Measurements from ENCODE around the gene RIC8A. TPM values are rescaled to one million over a fixed set of nuclear protein-coding genes. Genes with fewer than 3 reads are reported as not detected.

The RIC8A gene
- total and polyA plus RNA-seq, 9 of the 15 experiments (the other 6 are each of a cell fraction or from before 2014, with no cell fraction given): 10.7 to 108 (median 72.1) TPM

- TF ChIP-seq IRF1 (CRISPR knock-in tag; IDR thresholded peaks at IDR 0.05; ENCODE audit: borderline replicate concordance) (no peak), TAL1 (IDR thresholded peaks at IDR 0.05) (0 out of 2 replicates have a peak, but pooled peaks have one; percentile 12), KLF13 (tag; IDR thresholded peaks at IDR 0.05; ENCODE audit: borderline replicate concordance, low read depth) (no peak), SMAD2 (IDR thresholded peaks at IDR 0.05; ENCODE audit: low read depth, low read length) (no peak), ZNF23 (CRISPR knock-in tag; IDR thresholded peaks at IDR 0.05) (no peak), SRSF9 (IDR thresholded peaks at IDR 0.05; ENCODE audit: borderline replicate concordance, low read depth, low read length) (no peak), ARID2 (IDR thresholded peaks at IDR 0.05) (no peak), SP1 (CRISPR knock-in tag; IDR thresholded peaks at IDR 0.05) (peak; percentile 60), ZNF347 (CRISPR knock-in tag; IDR thresholded peaks at IDR 0.05; ENCODE audit: low read depth) (no peak), RAD51 (IDR thresholded peaks at IDR 0.05; ENCODE audit: borderline replicate concordance, low read depth) (no peak), ZNF274 (IDR thresholded peaks at IDR 0.05; ENCODE audit: borderline replicate concordance, low read depth, low read length) (no peak), PHF8 (IDR thresholded peaks at IDR 0.05; ENCODE audit: borderline replicate concordance, low read length) (peak; percentile 60; the same call in 1 of the 2 replicates)
- TF ChIP-seq, protein P1, sequence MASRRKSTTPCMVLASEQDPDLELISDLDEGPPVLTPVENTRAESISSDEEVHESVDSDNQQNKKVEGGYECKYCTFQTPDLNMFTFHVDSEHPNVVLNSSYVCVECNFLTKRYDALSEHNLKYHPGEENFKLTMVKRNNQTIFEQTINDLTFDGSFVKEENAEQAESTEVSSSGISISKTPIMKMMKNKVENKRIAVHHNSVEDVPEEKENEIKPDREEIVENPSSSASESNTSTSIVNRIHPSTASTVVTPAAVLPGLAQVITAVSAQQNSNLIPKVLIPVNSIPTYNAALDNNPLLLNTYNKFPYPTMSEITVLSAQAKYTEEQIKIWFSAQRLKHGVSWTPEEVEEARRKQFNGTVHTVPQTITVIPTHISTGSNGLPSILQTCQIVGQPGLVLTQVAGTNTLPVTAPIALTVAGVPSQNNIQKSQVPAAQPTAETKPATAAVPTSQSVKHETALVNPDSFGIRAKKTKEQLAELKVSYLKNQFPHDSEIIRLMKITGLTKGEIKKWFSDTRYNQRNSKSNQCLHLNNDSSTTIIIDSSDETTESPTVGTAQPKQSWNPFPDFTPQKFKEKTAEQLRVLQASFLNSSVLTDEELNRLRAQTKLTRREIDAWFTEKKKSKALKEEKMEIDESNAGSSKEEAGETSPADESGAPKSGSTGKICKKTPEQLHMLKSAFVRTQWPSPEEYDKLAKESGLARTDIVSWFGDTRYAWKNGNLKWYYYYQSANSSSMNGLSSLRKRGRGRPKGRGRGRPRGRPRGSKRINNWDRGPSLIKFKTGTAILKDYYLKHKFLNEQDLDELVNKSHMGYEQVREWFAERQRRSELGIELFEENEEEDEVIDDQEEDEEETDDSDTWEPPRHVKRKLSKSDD (conservative IDR thresholded peaks at IDR 0.05; ENCODE audit: low read length): no peak
- TF ChIP-seq, protein P2, sequence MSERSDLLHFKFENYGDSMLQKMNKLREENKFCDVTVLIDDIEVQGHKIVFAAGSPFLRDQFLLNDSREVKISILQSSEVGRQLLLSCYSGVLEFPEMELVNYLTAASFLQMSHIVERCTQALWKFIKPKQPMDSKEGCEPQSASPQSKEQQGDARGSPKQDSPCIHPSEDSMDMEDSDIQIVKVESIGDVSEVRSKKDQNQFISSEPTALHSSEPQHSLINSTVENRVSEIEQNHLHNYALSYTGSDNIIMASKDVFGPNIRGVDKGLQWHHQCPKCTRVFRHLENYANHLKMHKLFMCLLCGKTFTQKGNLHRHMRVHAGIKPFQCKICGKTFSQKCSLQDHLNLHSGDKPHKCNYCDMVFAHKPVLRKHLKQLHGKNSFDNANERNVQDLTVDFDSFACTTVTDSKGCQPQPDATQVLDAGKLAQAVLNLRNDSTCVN (CRISPR knock-in tag; IDR thresholded peaks at IDR 0.05): no peak
- TF ChIP-seq, protein P3, sequence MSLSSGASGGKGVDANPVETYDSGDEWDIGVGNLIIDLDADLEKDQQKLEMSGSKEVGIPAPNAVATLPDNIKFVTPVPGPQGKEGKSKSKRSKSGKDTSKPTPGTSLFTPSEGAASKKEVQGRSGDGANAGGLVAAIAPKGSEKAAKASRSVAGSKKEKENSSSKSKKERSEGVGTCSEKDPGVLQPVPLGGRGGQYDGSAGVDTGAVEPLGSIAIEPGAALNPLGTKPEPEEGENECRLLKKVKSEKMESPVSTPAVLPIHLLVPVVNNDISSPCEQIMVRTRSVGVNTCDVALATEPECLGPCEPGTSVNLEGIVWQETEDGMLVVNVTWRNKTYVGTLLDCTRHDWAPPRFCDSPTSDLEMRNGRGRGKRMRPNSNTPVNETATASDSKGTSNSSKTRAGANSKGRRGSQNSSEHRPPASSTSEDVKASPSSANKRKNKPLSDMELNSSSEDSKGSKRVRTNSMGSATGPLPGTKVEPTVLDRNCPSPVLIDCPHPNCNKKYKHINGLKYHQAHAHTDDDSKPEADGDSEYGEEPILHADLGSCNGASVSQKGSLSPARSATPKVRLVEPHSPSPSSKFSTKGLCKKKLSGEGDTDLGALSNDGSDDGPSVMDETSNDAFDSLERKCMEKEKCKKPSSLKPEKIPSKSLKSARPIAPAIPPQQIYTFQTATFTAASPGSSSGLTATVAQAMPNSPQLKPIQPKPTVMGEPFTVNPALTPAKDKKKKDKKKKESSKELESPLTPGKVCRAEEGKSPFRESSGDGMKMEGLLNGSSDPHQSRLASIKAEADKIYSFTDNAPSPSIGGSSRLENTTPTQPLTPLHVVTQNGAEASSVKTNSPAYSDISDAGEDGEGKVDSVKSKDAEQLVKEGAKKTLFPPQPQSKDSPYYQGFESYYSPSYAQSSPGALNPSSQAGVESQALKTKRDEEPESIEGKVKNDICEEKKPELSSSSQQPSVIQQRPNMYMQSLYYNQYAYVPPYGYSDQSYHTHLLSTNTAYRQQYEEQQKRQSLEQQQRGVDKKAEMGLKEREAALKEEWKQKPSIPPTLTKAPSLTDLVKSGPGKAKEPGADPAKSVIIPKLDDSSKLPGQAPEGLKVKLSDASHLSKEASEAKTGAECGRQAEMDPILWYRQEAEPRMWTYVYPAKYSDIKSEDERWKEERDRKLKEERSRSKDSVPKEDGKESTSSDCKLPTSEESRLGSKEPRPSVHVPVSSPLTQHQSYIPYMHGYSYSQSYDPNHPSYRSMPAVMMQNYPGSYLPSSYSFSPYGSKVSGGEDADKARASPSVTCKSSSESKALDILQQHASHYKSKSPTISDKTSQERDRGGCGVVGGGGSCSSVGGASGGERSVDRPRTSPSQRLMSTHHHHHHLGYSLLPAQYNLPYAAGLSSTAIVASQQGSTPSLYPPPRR (CRISPR knock-in tag; IDR thresholded peaks at IDR 0.05; ENCODE audit: borderline replicate concordance): no peak
- TF ChIP-seq, protein P4, sequence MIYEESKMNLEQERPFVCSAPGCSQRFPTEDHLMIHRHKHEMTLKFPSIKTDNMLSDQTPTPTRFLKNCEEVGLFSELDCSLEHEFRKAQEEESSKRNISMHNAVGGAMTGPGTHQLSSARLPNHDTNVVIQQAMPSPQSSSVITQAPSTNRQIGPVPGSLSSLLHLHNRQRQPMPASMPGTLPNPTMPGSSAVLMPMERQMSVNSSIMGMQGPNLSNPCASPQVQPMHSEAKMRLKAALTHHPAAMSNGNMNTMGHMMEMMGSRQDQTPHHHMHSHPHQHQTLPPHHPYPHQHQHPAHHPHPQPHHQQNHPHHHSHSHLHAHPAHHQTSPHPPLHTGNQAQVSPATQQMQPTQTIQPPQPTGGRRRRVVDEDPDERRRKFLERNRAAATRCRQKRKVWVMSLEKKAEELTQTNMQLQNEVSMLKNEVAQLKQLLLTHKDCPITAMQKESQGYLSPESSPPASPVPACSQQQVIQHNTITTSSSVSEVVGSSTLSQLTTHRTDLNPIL (CRISPR knock-in tag; IDR thresholded peaks at IDR 0.05): no peak
Measured at GRCh38 chr11:208181-208916, 841 bp downstream of the RIC8A start (continued).
